GM19193 (cell line): ENCODE measurements around the gene PLCB2.

ENCODE experiments used
- POLR2A ChIP-seq: IDR thresholded peaks from 4 replicates; pipeline ENCODE4 v1.6.1; 2011; ENCODE audit not compliant: insufficient read depth, insufficient read length; ENCODE audit errors: extremely low read depth

The PLCB2 gene

DNA sequence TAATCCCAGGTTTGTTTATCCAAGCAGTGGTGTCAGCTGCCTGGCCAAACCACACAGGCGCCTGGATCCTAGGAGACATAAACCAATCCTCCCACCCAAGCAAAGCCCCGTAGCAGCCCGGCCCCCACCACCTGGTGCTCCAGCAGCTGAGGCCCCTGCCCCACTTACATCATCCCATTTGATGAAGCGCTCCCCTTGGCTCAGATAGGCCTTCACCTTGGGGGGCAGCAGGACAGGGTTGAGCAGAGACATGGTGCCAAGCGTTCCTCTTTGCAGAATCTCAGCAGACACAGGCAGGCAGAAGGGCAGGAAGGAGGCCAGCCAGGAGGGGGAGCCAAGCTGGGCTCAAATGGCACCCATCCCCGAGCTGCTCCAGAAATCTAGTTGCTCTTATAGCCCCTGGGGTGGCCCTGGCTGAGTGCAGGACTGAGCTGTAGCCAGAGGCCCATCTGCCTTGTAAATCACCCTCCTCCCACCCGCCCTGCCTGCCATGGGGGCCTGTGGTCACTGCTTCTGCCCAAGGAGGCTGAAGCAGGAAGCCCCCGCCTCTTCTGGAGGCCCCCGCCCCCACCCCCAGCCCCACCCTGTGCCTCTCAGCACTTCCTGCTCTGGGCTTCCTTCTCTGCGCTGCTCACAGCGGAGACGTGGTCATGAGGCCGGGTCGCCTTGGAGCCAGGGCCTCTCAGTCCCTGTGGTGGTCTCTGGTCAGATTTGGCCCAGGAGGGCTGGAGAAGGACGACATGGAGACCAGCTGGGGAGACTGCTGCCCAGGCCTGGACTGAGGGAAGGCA is at the start of gene PLCB2:
Gene PLCB2 (minus strand): TSS at position 515 of the 791 bp plus-strand sequence. CDS start 263 bp downstream, at position 252.
- TF ChIP-seq POLR2A = peak; percentile 70

- no peak for TF ChIP-seq POLR2A
Measured at GRCh38 chr15:40357246-40357645, 49.5 kb upstream of the PLCB2 start.

- no peak for TF ChIP-seq POLR2A
Measured at GRCh38 chr15:40355976-40356585, 48.3 kb upstream of the PLCB2 start.

- no peak for TF ChIP-seq POLR2A
Measured at GRCh38 chr15:40354408-40355171, 46.9 kb upstream of the PLCB2 start.

GRCh38 chr15:40353697-40354096 is 46.0 kb upstream of the PLCB2 start:
- TF ChIP-seq POLR2A = no peak

DNA sequence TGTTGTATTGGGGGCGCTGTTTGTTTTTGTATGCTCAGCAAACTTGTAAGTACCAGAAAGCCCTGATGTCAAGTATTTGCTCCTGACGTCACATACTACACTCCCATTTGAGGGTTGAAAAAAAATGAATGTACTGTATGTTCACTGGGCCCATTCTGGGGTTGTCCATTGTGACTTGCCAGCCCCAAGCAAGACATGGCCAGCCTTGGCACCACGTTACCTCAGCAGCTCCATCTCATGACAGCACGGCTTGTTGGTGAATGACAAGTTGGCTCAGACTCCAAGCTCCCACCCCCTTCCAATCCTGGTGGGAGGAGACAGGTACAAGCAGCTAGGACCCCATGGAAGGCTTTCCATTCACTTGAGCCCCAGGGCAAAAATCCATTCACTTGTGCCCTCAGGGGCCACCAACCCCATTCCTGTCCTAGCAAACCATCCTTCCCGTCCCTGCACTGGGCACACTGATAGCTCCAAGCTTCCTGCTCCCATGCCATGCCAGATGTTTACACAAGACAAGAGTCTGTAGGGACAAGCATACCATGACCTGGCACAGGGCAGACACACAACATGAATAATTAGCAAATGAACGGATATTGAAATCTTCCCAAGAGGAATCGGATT is 44.7 kb upstream of the PLCB2 start:
- no peak for TF ChIP-seq POLR2A

- no peak for TF ChIP-seq POLR2A
Measured at GRCh38 chr15:40349163-40349562, 41.4 kb upstream of the PLCB2 start.

GRCh38 chr15:40348474-40348870 is 40.7 kb upstream of the PLCB2 start:
- TF ChIP-seq POLR2A = no peak

DNA sequence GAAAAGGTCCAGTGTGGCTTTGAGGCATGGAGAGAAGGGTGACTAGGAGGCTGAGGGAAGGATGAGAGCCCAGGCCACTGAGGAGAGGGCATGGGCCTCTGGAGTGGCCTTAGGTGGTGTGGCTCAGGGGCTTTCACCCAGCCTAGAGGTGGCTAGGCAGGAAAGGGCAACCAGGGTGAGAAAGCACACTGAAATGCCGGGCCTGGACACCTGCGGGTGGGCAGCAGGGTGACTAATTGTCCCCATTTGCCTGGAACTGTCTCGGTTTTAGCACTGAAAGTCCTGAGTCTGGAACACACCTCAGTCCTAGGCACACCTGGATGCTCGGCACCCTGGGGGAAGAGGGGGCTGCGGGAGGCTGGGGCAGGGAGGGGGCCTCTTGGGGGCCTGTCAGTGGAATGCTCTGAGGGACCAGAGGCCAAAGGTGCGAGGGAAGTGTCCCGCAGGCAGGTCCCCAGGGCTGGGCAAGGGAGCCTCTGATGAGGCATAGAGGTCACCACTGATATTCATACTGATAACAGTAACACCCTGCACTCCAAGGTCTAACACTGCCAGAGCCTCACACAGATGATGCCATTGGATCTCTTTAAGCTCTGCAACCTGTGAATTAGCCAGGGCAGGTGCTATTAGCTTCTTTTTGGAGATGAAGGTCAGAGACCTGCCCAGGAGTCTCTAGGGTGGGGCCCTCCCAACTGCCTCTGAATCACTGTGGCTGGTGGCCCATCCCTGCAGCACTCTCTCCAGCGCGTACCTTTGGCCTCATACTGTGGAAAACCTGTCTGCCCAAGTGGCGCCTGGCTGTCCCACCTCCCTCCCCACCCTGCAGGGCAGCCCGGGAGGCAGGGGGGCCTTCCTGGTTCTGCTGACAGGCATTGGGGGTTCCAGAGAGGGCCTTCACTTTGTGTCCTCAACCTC is 40.1 kb upstream of the PLCB2 start:
- no peak for TF ChIP-seq POLR2A

DNA sequence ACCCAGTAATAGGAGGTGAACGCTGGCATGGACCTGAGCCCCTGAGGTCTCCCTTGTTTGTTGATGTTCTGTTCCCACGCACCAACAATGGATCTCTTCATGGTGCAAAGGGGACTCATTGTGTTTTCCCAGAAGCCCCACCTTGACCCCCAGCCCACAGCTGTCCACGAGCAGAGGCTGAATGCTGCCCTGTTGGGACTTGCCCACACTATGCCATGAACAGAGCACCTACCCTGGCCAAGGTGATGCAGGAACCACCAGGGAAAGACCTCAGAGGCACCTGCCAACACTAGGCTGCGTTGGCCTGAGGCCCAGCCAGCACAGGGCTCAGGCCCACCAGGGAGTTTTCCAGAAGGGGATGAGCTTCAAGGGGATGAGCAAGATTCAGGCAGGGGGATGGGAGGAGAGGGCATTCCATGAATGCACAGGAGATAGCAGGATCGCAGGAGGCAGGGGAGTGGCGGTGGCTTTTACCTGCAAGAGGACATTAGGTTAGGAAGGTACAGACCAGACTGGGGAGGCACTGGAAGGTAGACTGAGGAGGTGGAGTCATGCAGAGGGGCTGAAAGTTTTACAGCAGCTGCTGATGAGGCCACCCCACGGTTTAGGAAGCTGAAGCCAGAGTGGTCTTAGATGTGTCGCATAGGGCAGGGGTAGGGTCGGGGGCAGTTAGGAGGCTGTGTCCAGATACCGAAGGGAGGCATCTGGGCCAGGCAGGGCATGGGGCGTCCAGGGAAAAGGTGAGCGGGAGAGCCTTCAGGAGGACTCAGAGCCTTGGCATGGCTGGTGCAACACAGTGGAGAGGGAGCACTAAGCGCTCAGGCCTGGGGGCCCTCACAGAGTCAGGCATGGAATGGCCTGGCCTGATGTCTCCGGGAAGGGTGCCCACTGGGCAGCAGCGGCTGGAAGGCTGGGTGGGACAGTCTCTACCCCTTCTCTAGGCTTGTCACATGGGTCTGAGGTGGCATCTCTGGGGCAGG is 39.1 kb upstream of the PLCB2 start:
- no peak for TF ChIP-seq POLR2A

- TF ChIP-seq POLR2A = no peak
Measured at GRCh38 chr15:40345867-40346578, 38.3 kb upstream of the PLCB2 start.

GRCh38 chr15:40345225-40345866 is 37.6 kb upstream of the PLCB2 start:
- no peak for TF ChIP-seq POLR2A
